Measurements from ENCODE around the gene CD300LF. TPM values are rescaled to one million over a fixed set of nuclear protein-coding genes. Genes with fewer than 3 reads are reported as not detected.

The CD300LF gene
- total RNA-seq, 1 donor from 2014 or later, result 0.19 TPM

GRCh38 chr17:74687886-74688285 is 24.8 kb downstream of the CD300LF start:
- no peak overlapping the region for H3K27ac Mint-ChIP-seq
- H3K4me1 Mint-ChIP-seq (ENCODE audit: unreplicated experiment), result no peaks in the 10 kb centered on the region
- no peak for DNase-seq (ENCODE audit: extremely low spot score, unreplicated experiment)
- peaks cover 44% of the 10 kb centered on the region for H3K27me3 Mint-ChIP-seq
- no peaks in the 10 kb centered on the region for H3K9me3 Mint-ChIP-seq
- TF ChIP-seq, protein P1, sequence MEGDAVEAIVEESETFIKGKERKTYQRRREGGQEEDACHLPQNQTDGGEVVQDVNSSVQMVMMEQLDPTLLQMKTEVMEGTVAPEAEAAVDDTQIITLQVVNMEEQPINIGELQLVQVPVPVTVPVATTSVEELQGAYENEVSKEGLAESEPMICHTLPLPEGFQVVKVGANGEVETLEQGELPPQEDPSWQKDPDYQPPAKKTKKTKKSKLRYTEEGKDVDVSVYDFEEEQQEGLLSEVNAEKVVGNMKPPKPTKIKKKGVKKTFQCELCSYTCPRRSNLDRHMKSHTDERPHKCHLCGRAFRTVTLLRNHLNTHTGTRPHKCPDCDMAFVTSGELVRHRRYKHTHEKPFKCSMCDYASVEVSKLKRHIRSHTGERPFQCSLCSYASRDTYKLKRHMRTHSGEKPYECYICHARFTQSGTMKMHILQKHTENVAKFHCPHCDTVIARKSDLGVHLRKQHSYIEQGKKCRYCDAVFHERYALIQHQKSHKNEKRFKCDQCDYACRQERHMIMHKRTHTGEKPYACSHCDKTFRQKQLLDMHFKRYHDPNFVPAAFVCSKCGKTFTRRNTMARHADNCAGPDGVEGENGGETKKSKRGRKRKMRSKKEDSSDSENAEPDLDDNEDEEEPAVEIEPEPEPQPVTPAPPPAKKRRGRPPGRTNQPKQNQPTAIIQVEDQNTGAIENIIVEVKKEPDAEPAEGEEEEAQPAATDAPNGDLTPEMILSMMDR (conservative IDR thresholded peaks at IDR 0.05), result no peak
- no peaks in the 10 kb centered on the region for H3K36me3 Mint-ChIP-seq
- no peak overlapping the region for H3K4me3 Mint-ChIP-seq

- Mint-ChIP-seq H3K36me3 (no peaks in the 10 kb centered on the region), H3K27me3 (peaks cover 45% of the 10 kb centered on the region), H3K27ac (no peak overlapping the region), H3K9me3 (no peaks in the 10 kb centered on the region), H3K4me3 (no peak overlapping the region), H3K4me1 (ENCODE audit: unreplicated experiment) (no peaks in the 10 kb centered on the region)
- TF ChIP-seq, protein P1 (conservative IDR thresholded peaks at IDR 0.05), result no peak
- no peak for DNase-seq (ENCODE audit: extremely low spot score, unreplicated experiment)
These were observed 26.0 kb downstream of the CD300LF start for GRCh38 chr17:74686761-74687160.

DNA sequence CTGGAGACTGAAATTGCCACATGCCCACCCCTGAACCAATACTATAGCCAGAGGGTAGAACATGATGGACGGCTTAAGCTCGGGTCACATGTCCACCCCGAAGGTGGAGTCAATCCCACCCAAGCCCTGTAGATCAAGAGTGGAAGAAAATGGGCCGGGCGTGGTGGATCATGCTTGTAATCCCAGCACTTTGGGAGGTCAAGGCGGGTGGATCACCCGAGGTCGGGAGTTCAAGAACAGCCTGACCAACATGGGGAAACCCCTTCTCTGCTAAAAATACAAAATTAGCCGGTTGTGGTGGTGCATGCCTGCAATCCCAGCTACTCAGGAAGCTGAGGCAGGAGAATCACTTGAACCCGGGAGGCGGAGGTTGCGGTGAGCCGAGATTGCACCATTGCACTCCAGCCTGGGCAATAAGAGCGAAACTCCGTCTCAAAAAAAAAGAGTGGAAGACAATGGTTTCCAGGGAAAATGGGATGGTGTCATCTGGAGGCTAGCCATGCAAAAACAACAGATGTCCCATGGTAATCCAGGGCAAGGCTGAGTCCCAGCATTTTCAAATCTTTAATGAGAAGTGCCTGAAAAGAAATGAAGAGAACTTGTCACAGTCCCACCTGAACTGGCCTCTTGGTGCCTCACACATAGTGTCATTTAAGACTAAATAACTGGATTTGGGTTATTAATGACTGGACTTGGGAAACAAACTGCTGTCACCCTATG is 30.1 kb downstream of the CD300LF start:
- Mint-ChIP-seq H3K4me3 (no peak overlapping the region), H3K27me3 (peaks cover 60% of the 10 kb centered on the region), H3K36me3 (no peaks in the 10 kb centered on the region), H3K4me1 (ENCODE audit: unreplicated experiment) (no peaks in the 10 kb centered on the region), H3K9me3 (no peaks in the 10 kb centered on the region), H3K27ac (no peak overlapping the region)
- TF ChIP-seq, protein P1 (conservative IDR thresholded peaks at IDR 0.05), result no peak
- DNase-seq (ENCODE audit: extremely low spot score, unreplicated experiment), result no peak

- no peaks in the 10 kb centered on the region for H3K9me3 Mint-ChIP-seq
- H3K4me1 Mint-ChIP-seq (ENCODE audit: unreplicated experiment), result no peaks in the 10 kb centered on the region
- H3K4me3 Mint-ChIP-seq, result no peak overlapping the region
- no peak for DNase-seq (ENCODE audit: extremely low spot score, unreplicated experiment)
- TF ChIP-seq, protein P1 (conservative IDR thresholded peaks at IDR 0.05), result no peak
- H3K27me3 Mint-ChIP-seq, result peaks cover 65% of the 10 kb centered on the region
- no peaks in the 10 kb centered on the region for H3K36me3 Mint-ChIP-seq
- H3K27ac Mint-ChIP-seq, result no peak overlapping the region
These were observed 30.7 kb downstream of the CD300LF start for GRCh38 chr17:74682028-74682427.

- TF ChIP-seq, protein P1 (conservative IDR thresholded peaks at IDR 0.05), result no peak
- no peak for DNase-seq (ENCODE audit: extremely low spot score, unreplicated experiment)
- H3K4me3 Mint-ChIP-seq, result no peak overlapping the region
- no peaks in the 10 kb centered on the region for H3K36me3 Mint-ChIP-seq
- H3K4me1 Mint-ChIP-seq (ENCODE audit: unreplicated experiment), result no peaks in the 10 kb centered on the region
- no peak overlapping the region for H3K27ac Mint-ChIP-seq
- H3K27me3 Mint-ChIP-seq, result peaks cover 65% of the 10 kb centered on the region
- H3K9me3 Mint-ChIP-seq, result no peaks in the 10 kb centered on the region
These were observed 31.8 kb downstream of the CD300LF start for GRCh38 chr17:74680941-74681340.

Measured in type B pancreatic cell (in vitro differentiated cells).